ENCODE results near the gene SPTBN1. TPM values are rescaled to one million over a fixed set of nuclear protein-coding genes. Genes with fewer than 3 reads are reported as not detected.

The SPTBN1 gene
- total RNA-seq, 4 donors from 2014 or later: 171 to 293 (median 247) TPM

- Histone ChIP-seq H3K36me3 (peaks cover 4 to 100% (median 12%) of the 10 kb centered on the region in 3 donors), H3K4me1 (no peaks in the 10 kb centered on the region), H3K4me3 (no peak overlapping the region), H3K27me3 (no peaks in the 10 kb centered on the region), H3K9me3 (no peaks in the 10 kb centered on the region), H3K27ac (no peak overlapping the region)
- no peak for TF ChIP-seq POLR2A (IDR thresholded peaks at IDR 0.05)
- TF ChIP-seq CTCF (IDR thresholded peaks at IDR 0.05): no peak
- no peak for DNase-seq
Measured at GRCh38 chr2:54648256-54648655, 192.1 kb downstream of the SPTBN1 start.

- DNase-seq: no peak
- H3K36me3 ChIP-seq: peaks cover 3 to 100% (median 12%) of the 10 kb centered on the region in 3 donors
- no peak for TF ChIP-seq CTCF (IDR thresholded peaks at IDR 0.05)
Measured at GRCh38 chr2:54649191-54649590, 193.1 kb downstream of the SPTBN1 start.

GRCh38 chr2:54649633-54650032 is 193.5 kb downstream of the SPTBN1 start:
- no peak overlapping the region for H3K27ac ChIP-seq
- H3K36me3 ChIP-seq: peaks cover 0 to 100% (median 12%) of the 10 kb centered on the region in 3 donors
- H3K9me3 ChIP-seq: no peaks in the 10 kb centered on the region
- DNase-seq: no peak
- no peak overlapping the region for H3K4me3 ChIP-seq
- no peaks in the 10 kb centered on the region for H3K27me3 ChIP-seq
- no peaks in the 10 kb centered on the region for H3K4me1 ChIP-seq
- no peak for TF ChIP-seq CTCF (IDR thresholded peaks at IDR 0.05)
- no peak for TF ChIP-seq POLR2A (IDR thresholded peaks at IDR 0.05)

More at GRCh38 chr2:54649191-54649590, 193.1 kb downstream of the SPTBN1 start:
- Histone ChIP-seq H3K4me3 (no peak overlapping the region), H3K9me3 (no peaks in the 10 kb centered on the region), H3K27ac (no peak overlapping the region), H3K4me1 (no peaks in the 10 kb centered on the region), H3K27me3 (no peaks in the 10 kb centered on the region)

GRCh38 chr2:54650612-54651011 is 194.5 kb downstream of the SPTBN1 start:
- Histone ChIP-seq H3K27ac (no peak overlapping the region), H3K4me3 (no peak overlapping the region), H3K36me3 (peaks cover 0 to 100% (median 12%) of the 10 kb centered on the region in 3 donors), H3K9me3 (no peaks in the 10 kb centered on the region), H3K4me1 (no peaks in the 10 kb centered on the region), H3K27me3 (no peaks in the 10 kb centered on the region)
- no peak for TF ChIP-seq CTCF (IDR thresholded peaks at IDR 0.05)
- TF ChIP-seq POLR2A (IDR thresholded peaks at IDR 0.05): no peak
- no peak for DNase-seq

- Histone ChIP-seq H3K9me3 (no peaks in the 10 kb centered on the region), H3K36me3 (peaks cover 0 to 100% (median 12%) of the 10 kb centered on the region in 3 donors), H3K4me1 (no peaks in the 10 kb centered on the region), H3K27ac (no peak overlapping the region), H3K4me3 (no peak overlapping the region), H3K27me3 (no peaks in the 10 kb centered on the region)
- no peak for DNase-seq
- TF ChIP-seq POLR2A (IDR thresholded peaks at IDR 0.05) (no peak), CTCF (IDR thresholded peaks at IDR 0.05) (no peak)
Measured at GRCh38 chr2:54651291-54651690, 195.2 kb downstream of the SPTBN1 start.

- Histone ChIP-seq H3K27me3 (no peaks in the 10 kb centered on the region), H3K27ac (no peak overlapping the region), H3K9me3 (no peaks in the 10 kb centered on the region), H3K36me3 (peaks cover 0 to 98% (median 7%) of the 10 kb centered on the region in 3 donors), H3K4me3 (no peak overlapping the region), H3K4me1 (no peaks in the 10 kb centered on the region)
- no peak for TF ChIP-seq POLR2A (IDR thresholded peaks at IDR 0.05)
- no peak for TF ChIP-seq CTCF (IDR thresholded peaks at IDR 0.05)
- no peak for DNase-seq
Measured at GRCh38 chr2:54652540-54652939, 196.4 kb downstream of the SPTBN1 start.
